Tibial nerve (tissue), 4 donors: ENCODE results near the gene SBK1.

Experiments
- CTCF ChIP-seq, 5 experiments: fragments of 200-600 bp in 3 of 5; fragments of 450-650 bp in 2 of 5; sonication (generic) in 3 of 5; IDR thresholded peaks; one replicate each; pipeline ENCODE4 v1.5.1; 2016 to 2019; ENCODE audit warnings: antibody characterized with exemption in 5 of 5, mild to moderate bottlenecking in 3 of 5, moderate library complexity in 2 of 5
- EP300 ChIP-seq, 2 donors: sonication (generic); formaldehyde crosslinking; IDR thresholded peaks; one replicate each; pipeline ENCODE4 v1.6.1; 2017; ENCODE audit warnings: antibody characterized with exemption in 2 of 2, mild to moderate bottlenecking in 1 of 2
- POLR2A ChIP-seq, 2 donors: fragments of 450-650 bp; IDR thresholded peaks; one replicate each; pipeline ENCODE4 v1.6.1; 2017; ENCODE audit warnings: antibody characterized with exemption in 2 of 2, mild to moderate bottlenecking in 2 of 2, moderate library complexity in 2 of 2

- TF ChIP-seq CTCF (IDR thresholded peaks at IDR 0.05), result no peak
- no peak for TF ChIP-seq POLR2A (IDR thresholded peaks at IDR 0.05)
- TF ChIP-seq EP300 (IDR thresholded peaks at IDR 0.05), result no peak
Measured at GRCh38 chr16:28318042-28318744, 25.9 kb downstream of the SBK1 start.
